Measurements from ENCODE around the gene MAPK12. TPM values are rescaled to one million over a fixed set of nuclear protein-coding genes. Genes with fewer than 3 reads are reported as not detected.

Gene MAPK12
- total RNA-seq, 1 experiment from 2014 or later, result 86.7 TPM

GRCh38 chr22:50255607-50256006 is 5.9 kb downstream of the MAPK12 start:
- Histone ChIP-seq H3K79me2 (ENCODE audit: insufficient read depth, low read length) (peaks cover 25% of the 10 kb centered on the region), H3K27ac (ENCODE audit: low read depth, low read length) (no peak overlapping the region), H3K36me3 (ENCODE audit: control insufficient read depth in 1 of 2, insufficient read depth in 2 of 2, low read length in 2 of 2) (peaks cover 0 to 11% of the 10 kb centered on the region in 2 experiments; a peak in 2 of 4 replicates), H3K9ac (ENCODE audit: low read length) (no peak overlapping the region), H2AFZ (ENCODE audit: low read depth, low read length, poor library complexity, severe bottlenecking) (no peak overlapping the region), H3K4me3 (replicated peaks in 1 of 2; ENCODE audit: low read depth in 1 of 2, low read length in 2 of 2) (no peak overlapping the region), H3K4me2 (ENCODE audit: low read length) (no peak overlapping the region), H4K20me1 (ENCODE audit: insufficient read depth) (no peaks in the 10 kb centered on the region), H3K27me3 (ENCODE audit: insufficient read depth, low read length) (no peaks in the 10 kb centered on the region), H3K4me1 (ENCODE audit: control insufficient read depth in 1 of 2, insufficient read depth in 2 of 2, low read length in 2 of 2) (peaks cover 3 to 28% of the 10 kb centered on the region in 2 experiments; a peak in 3 of 4 replicates), H3K9me2 (ENCODE audit: insufficient read depth) (no peaks in the 10 kb centered on the region), H3K9me3 (ENCODE audit: control insufficient read depth in 1 of 2, insufficient read depth in 1 of 2, low read depth in 1 of 2, low read length in 2 of 2) (no peaks in the 10 kb centered on the region)
- ATAC-seq (no peak), DNase-seq (ENCODE audit: low read depth, low spot score) (no peak)
- ChIA-PET CTCF (no interaction called here), RAD21 (ENCODE audit: low non-redundant PET in 1 of 2, low total read pairs in 2 of 2, uncharacterized antibody in 2 of 2, unreplicated experiment in 2 of 2) (no interaction called here), POLR2A (no interaction called here)
- BruUV-seq (replicated peaks), result no TSS peak
- intact Hi-C loops (cut with micrococcal nuclease), result no loop called here
- TF ChIP-seq CBX3 (IDR thresholded peaks at IDR 0.05; ENCODE audit: low read depth), result no peak
- TF ChIP-seq ZBTB33 (IDR thresholded peaks at IDR 0.05; ENCODE audit: extremely low read depth, insufficient replicate concordance, low read length), result no peak
- no peak for TF ChIP-seq EGR1 (IDR thresholded peaks at IDR 0.05; ENCODE audit: low read depth)
- no peak for TF ChIP-seq MAX (IDR thresholded peaks at IDR 0.05)
- no peak for TF ChIP-seq ZNF274 (IDR thresholded peaks at IDR 0.05; ENCODE audit: low read depth, low read length)
- TF ChIP-seq CEBPB (IDR thresholded peaks at IDR 0.05; ENCODE audit: low read depth), result no peak

GRCh38 chr22:50255099-50255498 is 6.4 kb downstream of the MAPK12 start:
- no peak for ATAC-seq
- POLR2A ChIA-PET, result no interaction called here
- intact Hi-C loops (cut with micrococcal nuclease), result no loop called here
- TF ChIP-seq EZH2 (IDR thresholded peaks at IDR 0.05), result no peak
- TF ChIP-seq ZNF274 (IDR thresholded peaks at IDR 0.05; ENCODE audit: low read depth, low read length), result no peak
- TF ChIP-seq SP1 (IDR thresholded peaks at IDR 0.05; ENCODE audit: low read depth), result no peak
- TF ChIP-seq ZBTB33 (IDR thresholded peaks at IDR 0.05; ENCODE audit: extremely low read depth, insufficient replicate concordance, low read length), result no peak
- no peak for TF ChIP-seq CBX3 (IDR thresholded peaks at IDR 0.05; ENCODE audit: low read depth)
- no peak for TF ChIP-seq RAD21 (IDR thresholded peaks at IDR 0.05; ENCODE audit: low read depth)
- TF ChIP-seq SRF (IDR thresholded peaks at IDR 0.05; ENCODE audit: low read depth), result no peak
- TF ChIP-seq POLR2AphosphoS5 (IDR thresholded peaks at IDR 0.05; ENCODE audit: low read depth, low read length), result no peak
- no peak for TF ChIP-seq REST (IDR thresholded peaks at IDR 0.05; ENCODE audit: low read depth)
- TF ChIP-seq MAX (IDR thresholded peaks at IDR 0.05), result no peak

More at GRCh38 chr22:50255099-50255498, 6.4 kb downstream of the MAPK12 start:
- Histone ChIP-seq H3K27me3 (ENCODE audit: insufficient read depth, low read length) (no peaks in the 10 kb centered on the region), H3K4me3 (replicated peaks in 1 of 2; ENCODE audit: low read depth in 1 of 2, low read length in 2 of 2) (no peak overlapping the region), H3K4me2 (ENCODE audit: low read length) (no peak overlapping the region), H3K36me3 (ENCODE audit: control insufficient read depth in 1 of 2, insufficient read depth in 2 of 2, low read length in 2 of 2) (peaks cover 0 to 11% of the 10 kb centered on the region in 2 experiments; a peak in 2 of 4 replicates), H3K79me2 (ENCODE audit: insufficient read depth, low read length) (peaks cover 25% of the 10 kb centered on the region), H3K27ac (ENCODE audit: low read depth, low read length) (no peak overlapping the region), H3K9ac (ENCODE audit: low read length) (no peak overlapping the region), H2AFZ (ENCODE audit: low read depth, low read length, poor library complexity, severe bottlenecking) (no peak overlapping the region), H4K20me1 (ENCODE audit: insufficient read depth) (no peaks in the 10 kb centered on the region), H3K9me3 (ENCODE audit: control insufficient read depth in 1 of 2, insufficient read depth in 1 of 2, low read depth in 1 of 2, low read length in 2 of 2) (no peaks in the 10 kb centered on the region), H3K9me2 (ENCODE audit: insufficient read depth) (no peaks in the 10 kb centered on the region), H3K4me1 (ENCODE audit: control insufficient read depth in 1 of 2, insufficient read depth in 2 of 2, low read length in 2 of 2) (peaks cover 7 to 28% of the 10 kb centered on the region in 2 experiments; a peak in 3 of 4 replicates)
- BruUV-seq (replicated peaks), result no TSS peak
- no peak for DNase-seq (ENCODE audit: low read depth, low spot score)
- CTCF ChIA-PET, result no interaction called here
- RAD21 ChIA-PET (ENCODE audit: low non-redundant PET in 1 of 2, low total read pairs in 2 of 2, uncharacterized antibody in 2 of 2, unreplicated experiment in 2 of 2), result no interaction called here
